Peyer's patch (tissue), 4 donors: ENCODE measurements around the gene SCGB1C2. TPM values are rescaled to one million over a fixed set of nuclear protein-coding genes. Genes with fewer than 3 reads are reported as not detected.

Experiments
- DNase-seq, 3 donors: peaks; one replicate each; pipeline ENCODE4 v3.0.0-alpha.2; 2017 to 2019
- H3K27ac ChIP-seq, 4 donors: fragments of 200-600 bp; sonication (generic); one replicate each; pipeline ENCODE4 v1.5.1; 2016 to 2019
- H3K27me3 ChIP-seq, 2 donors: fragments of 200-600 bp; sonication (generic); one replicate each; pipeline ENCODE4 v1.5.1; 2019
- H3K36me3 ChIP-seq, 3 donors: fragments of 200-600 bp; sonication (generic); one replicate each; pipeline ENCODE4 v1.5.1; 2016 to 2019
- H3K4me1 ChIP-seq, 4 donors: fragments of 200-600 bp; sonication (generic); one replicate each; pipeline ENCODE4 v1.5.1; 2016 to 2019
- H3K4me3 ChIP-seq, 4 donors: fragments of 200-600 bp; sonication (generic); 1 replicate in 3 of 4; 2 replicates in 1 of 4; pipeline ENCODE4 v1.5.1; 2016 to 2019; ENCODE audit warnings: mild to moderate bottlenecking in 1 of 4
- H3K9me3 ChIP-seq, 4 donors: fragments of 200-600 bp; sonication (generic); one replicate each; pipeline ENCODE4 v1.5.1; 2016 to 2019; ENCODE audit warnings: mild to moderate bottlenecking in 1 of 4
- CTCF ChIP-seq, 6 experiments: fragments of 450-650 bp in 4 of 6; fragments of 200-600 bp in 2 of 6; sonication (generic) in 1 of 6; IDR thresholded peaks; one replicate each; pipeline ENCODE4 v1.5.1; 2017 to 2019; ENCODE audit warnings: antibody characterized with exemption in 6 of 6, mild to moderate bottlenecking in 3 of 6, moderate library complexity in 1 of 6
- POLR2A ChIP-seq, 2 donors: fragments of 450-650 bp; IDR thresholded peaks; one replicate each; pipeline ENCODE4 v1.5.1; 2017; ENCODE audit warnings: antibody characterized with exemption in 2 of 2, mild to moderate bottlenecking in 2 of 2, moderate library complexity in 2 of 2
- total RNA-seq, 4 donors: library from RNA; depleted of rRNA; stranded (reverse); fragments of >200 nt; gene quantifications; one replicate each; pipeline ENCODE4 v1.1.0, GENCODE V29; 2016

Gene SCGB1C2
- total RNA-seq, 4 donors from 2014 or later: not detected

- Histone ChIP-seq H3K4me3 (no peak overlapping the region), H3K4me1 (peaks cover 0 to 20% (median 5%) of the 10 kb centered on the region in 4 donors), H3K9me3 (no peaks in the 10 kb centered on the region), H3K27me3 (peaks cover 0 to 20% of the 10 kb centered on the region in 2 donors), H3K36me3 (no peaks in the 10 kb centered on the region), H3K27ac (no peak overlapping the region)
- TF ChIP-seq POLR2A (IDR thresholded peaks at IDR 0.05) (no peak), CTCF (IDR thresholded peaks at IDR 0.05) (no peak)
- no peak for DNase-seq
These were observed 40.4 kb downstream of the SCGB1C2 start for GRCh38 chr17:177762-178161.

- Histone ChIP-seq H3K4me3 (no peak overlapping the region), H3K27ac (no peak overlapping the region), H3K36me3 (no peaks in the 10 kb centered on the region), H3K9me3 (no peaks in the 10 kb centered on the region), H3K27me3 (peaks cover 0 to 20% of the 10 kb centered on the region in 2 donors), H3K4me1 (peaks cover 0 to 20% (median 5%) of the 10 kb centered on the region in 4 donors)
- no peak for TF ChIP-seq POLR2A (IDR thresholded peaks at IDR 0.05)
- no peak for TF ChIP-seq CTCF (IDR thresholded peaks at IDR 0.05)
- no peak for DNase-seq
These were observed 41.1 kb downstream of the SCGB1C2 start for GRCh38 chr17:178292-179065.

- TF ChIP-seq CTCF (IDR thresholded peaks at IDR 0.05) (no peak), POLR2A (IDR thresholded peaks at IDR 0.05) (no peak)
- H3K4me3 ChIP-seq: no peak overlapping the region
- no peaks in the 10 kb centered on the region for H3K9me3 ChIP-seq
- H3K27ac ChIP-seq: no peak overlapping the region
- peaks cover 0 to 20% (median 5%) of the 10 kb centered on the region in 4 donors for H3K4me1 ChIP-seq
- no peak for DNase-seq
- H3K36me3 ChIP-seq: no peaks in the 10 kb centered on the region
- peaks cover 0 to 20% of the 10 kb centered on the region in 2 donors for H3K27me3 ChIP-seq
These were observed 41.7 kb downstream of the SCGB1C2 start for GRCh38 chr17:179066-179432.

- Histone ChIP-seq H3K27me3 (peaks cover 0 to 20% of the 10 kb centered on the region in 2 donors), H3K4me1 (peaks cover 0 to 20% (median 5%) of the 10 kb centered on the region in 4 donors), H3K9me3 (no peaks in the 10 kb centered on the region), H3K27ac (peak overlapping the region in 2 of 4 donors; percentile 25 to 50), H3K4me3 (peak overlapping the region in 3 of 4 donors; percentile 24 to 50 (median 50)), H3K36me3 (no peaks in the 10 kb centered on the region)
- DNase-seq: no peak
- TF ChIP-seq POLR2A (IDR thresholded peaks at IDR 0.05) (no peak), CTCF (IDR thresholded peaks at IDR 0.05) (no peak)
These were observed 42.5 kb downstream of the SCGB1C2 start for GRCh38 chr17:179781-180380.

- Histone ChIP-seq H3K4me1 (peaks cover 0 to 20% (median 5%) of the 10 kb centered on the region in 4 donors), H3K36me3 (no peaks in the 10 kb centered on the region), H3K9me3 (no peaks in the 10 kb centered on the region), H3K27me3 (peaks cover 0 to 20% of the 10 kb centered on the region in 2 donors), H3K27ac (peak overlapping the region in 3 of 4 donors; percentile 25 to 50 (median 43)), H3K4me3 (peak overlapping the region; percentile 8 to 50 (median 37))
- TF ChIP-seq CTCF (IDR thresholded peaks at IDR 0.05) (no peak), POLR2A (IDR thresholded peaks at IDR 0.05) (no peak)
- DNase-seq: no peak
These were observed 43.2 kb downstream of the SCGB1C2 start for GRCh38 chr17:180381-181244.
